GM12873 (cell line): ENCODE measurements around the gene RPP40.

Source experiments
- TF ChIP-seq, protein P1 (sequence below): IDR thresholded peaks from 2 replicates; pipeline ENCODE4 v1.5.1; 2012; ENCODE audit warnings: low read depth, mild to moderate bottlenecking, moderate library complexity, low read length, control low read depth; ENCODE audit not compliant: insufficient read depth; ENCODE audit errors: missing control alignments

The RPP40 gene

DNA sequence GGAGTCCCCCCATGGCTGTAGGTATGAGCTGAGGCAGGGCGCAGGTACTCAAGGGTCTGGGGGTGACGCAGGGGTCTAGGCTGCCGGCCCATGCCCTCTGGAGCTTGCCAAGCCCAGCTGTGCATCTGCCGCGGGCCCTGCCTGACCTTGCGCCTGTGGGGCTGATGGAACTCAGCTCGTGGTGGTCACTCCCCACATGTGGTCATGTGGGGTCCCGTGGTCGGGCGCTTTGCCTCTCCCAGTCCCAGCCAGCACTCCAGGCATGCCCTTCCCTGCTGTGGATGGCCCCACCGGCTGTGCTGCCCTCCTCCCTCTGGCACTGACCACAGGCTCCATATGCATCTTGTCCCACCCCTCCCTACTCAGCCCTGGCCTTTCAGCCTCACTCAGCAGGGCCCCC lies 57.3 kb downstream of the RPP40 start:
- TF ChIP-seq, protein P1, sequence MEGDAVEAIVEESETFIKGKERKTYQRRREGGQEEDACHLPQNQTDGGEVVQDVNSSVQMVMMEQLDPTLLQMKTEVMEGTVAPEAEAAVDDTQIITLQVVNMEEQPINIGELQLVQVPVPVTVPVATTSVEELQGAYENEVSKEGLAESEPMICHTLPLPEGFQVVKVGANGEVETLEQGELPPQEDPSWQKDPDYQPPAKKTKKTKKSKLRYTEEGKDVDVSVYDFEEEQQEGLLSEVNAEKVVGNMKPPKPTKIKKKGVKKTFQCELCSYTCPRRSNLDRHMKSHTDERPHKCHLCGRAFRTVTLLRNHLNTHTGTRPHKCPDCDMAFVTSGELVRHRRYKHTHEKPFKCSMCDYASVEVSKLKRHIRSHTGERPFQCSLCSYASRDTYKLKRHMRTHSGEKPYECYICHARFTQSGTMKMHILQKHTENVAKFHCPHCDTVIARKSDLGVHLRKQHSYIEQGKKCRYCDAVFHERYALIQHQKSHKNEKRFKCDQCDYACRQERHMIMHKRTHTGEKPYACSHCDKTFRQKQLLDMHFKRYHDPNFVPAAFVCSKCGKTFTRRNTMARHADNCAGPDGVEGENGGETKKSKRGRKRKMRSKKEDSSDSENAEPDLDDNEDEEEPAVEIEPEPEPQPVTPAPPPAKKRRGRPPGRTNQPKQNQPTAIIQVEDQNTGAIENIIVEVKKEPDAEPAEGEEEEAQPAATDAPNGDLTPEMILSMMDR, result no peak
